Prostate gland (tissue), 2 donors: ENCODE results near the gene ZCCHC13. TPM values are rescaled to one million over a fixed set of nuclear protein-coding genes. Genes with fewer than 3 reads are reported as not detected.

Experiments used
- DNase-seq: peaks from one replicate; pipeline ENCODE4 v3.0.0-alpha.2; 2019; ENCODE audit warnings: low spot score
- H3K27ac ChIP-seq, 2 donors: fragments of 200-600 bp; sonication (generic); 2 replicates each; pipeline ENCODE4 v1.5.1; 2017 to 2019
- H3K27me3 ChIP-seq: fragments of 200-600 bp; sonication (generic); replicated peaks from 2 replicates; pipeline ENCODE4 v1.5.1; 2019; ENCODE audit not compliant: insufficient read depth
- H3K36me3 ChIP-seq, 2 donors: fragments of 200-600 bp; sonication (generic); 1 replicate in 1 of 2; 2 replicates in 1 of 2; pipeline versions ENCODE4 v1.5.1 to v1.8.1; 2017 to 2019
- H3K4me1 ChIP-seq: fragments of 200-600 bp; sonication (generic); replicated peaks from 2 replicates; pipeline ENCODE4 v1.5.1; 2019
- H3K4me3 ChIP-seq, 2 donors: fragments of 200-600 bp; sonication (generic); 2 replicates each; pipeline ENCODE4 v1.5.1; 2017 to 2019
- H3K9me3 ChIP-seq: fragments of 200-600 bp; sonication (generic); 2 replicates; pipeline ENCODE4 v1.5.1; 2017
- CTCF ChIP-seq, 4 experiments: fragments of 200-600 bp in 2 of 4; fragments of 450-650 bp in 2 of 4; sonication (generic) in 2 of 4; IDR thresholded peaks; 1 replicate in 3 of 4; 2 replicates in 1 of 4; pipeline ENCODE4 v1.5.1; 2016 to 2019; ENCODE audit warnings: antibody characterized with exemption in 4 of 4, mild to moderate bottlenecking in 2 of 4, moderate library complexity in 2 of 4
- POLR2A ChIP-seq: fragments of 450-650 bp; IDR thresholded peaks from one replicate; pipeline ENCODE4 v1.6.1; 2016; ENCODE audit warnings: antibody characterized with exemption, mild to moderate bottlenecking
- POLR2AphosphoS5 ChIP-seq: sonication (generic); formaldehyde crosslinking; IDR thresholded peaks from one replicate; pipeline ENCODE4 v1.6.1; 2017; ENCODE audit warnings: antibody characterized with exemption
- WGBS: methylation state at CpG from one replicate; pipeline ENCODE4 v1.1.5; 2018; 5-methylcytosine and 5-hydroxymethylcytosine counted together
- intact Hi-C: fragments of 100-400 bp; cut with DNase I; formaldehyde crosslinking; loops from one replicate; pipeline ENCODE4 v1.14.2; 2022
- total RNA-seq, 2 donors: library from RNA; depleted of rRNA; stranded (reverse); fragments of >200 nt; gene quantifications; one replicate each; pipeline ENCODE4 v1.1.0, GENCODE V29; 2016

ZCCHC13 gene
- total RNA-seq, 2 donors from 2014 or later = 3.7 TPM; not detected in 1

DNA sequence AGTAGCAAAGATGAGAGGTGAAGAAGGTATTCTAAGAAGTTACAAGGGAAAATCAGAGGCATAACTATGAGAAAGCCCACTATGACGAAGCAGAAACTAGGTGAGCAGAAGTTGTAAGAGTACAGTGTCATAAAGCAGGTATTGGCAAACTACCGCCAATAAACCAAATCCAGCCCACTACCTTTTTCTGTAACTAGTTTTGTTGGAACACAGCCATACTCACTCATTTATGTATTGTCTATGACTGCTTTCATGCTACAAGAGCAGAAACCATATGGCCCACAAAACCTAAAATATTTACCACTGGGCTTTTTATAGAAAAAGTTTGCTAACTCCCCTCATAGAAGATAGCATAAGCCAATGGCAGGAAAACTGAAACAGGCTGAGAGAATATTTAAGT lies 31.8 kb upstream of the ZCCHC13 start:
- H3K36me3 ChIP-seq = no peaks in the 10 kb centered on the region
- no peak overlapping the region for H3K27ac ChIP-seq
- H3K27me3 ChIP-seq = no peaks in the 10 kb centered on the region
- no peaks in the 10 kb centered on the region for H3K9me3 ChIP-seq
- DNase-seq = no peak
- H3K4me3 ChIP-seq = no peak overlapping the region
- TF ChIP-seq POLR2AphosphoS5 = no peak
- TF ChIP-seq POLR2A = no peak
- no peaks in the 10 kb centered on the region for H3K4me1 ChIP-seq
- intact Hi-C loops = no loop called here
- WGBS = 79% methylated on average over 2 of the region's 2 CpGs

DNA sequence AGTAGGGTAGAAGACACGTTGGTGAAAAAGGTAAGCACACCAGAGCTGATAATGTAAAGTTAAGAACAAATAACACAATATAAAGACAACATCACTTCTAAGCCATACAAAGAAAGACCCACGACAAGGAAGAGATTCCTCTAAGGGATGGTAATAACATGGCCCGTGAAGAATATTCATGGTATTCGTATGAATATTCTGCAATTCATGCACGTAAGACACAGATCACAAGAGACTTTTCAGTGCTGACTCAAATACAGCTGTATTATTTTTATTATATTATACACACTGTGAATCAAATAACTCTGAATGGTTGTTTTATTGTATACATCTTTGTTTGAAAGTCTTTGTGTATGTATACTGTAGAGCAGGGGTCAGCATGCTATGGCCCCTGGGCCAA lies 29.5 kb upstream of the ZCCHC13 start:
- Histone ChIP-seq H3K27ac (no peak overlapping the region), H3K9me3 (no peaks in the 10 kb centered on the region), H3K4me1 (no peaks in the 10 kb centered on the region), H3K27me3 (no peaks in the 10 kb centered on the region), H3K4me3 (no peak overlapping the region), H3K36me3 (no peaks in the 10 kb centered on the region)
- TF ChIP-seq CTCF (IDR thresholded peaks at IDR 0.05) = no peak
- no peak for TF ChIP-seq POLR2A
- TF ChIP-seq POLR2AphosphoS5 = no peak
- intact Hi-C loops = no loop called here
- DNase-seq = no peak
- 80% methylated on average over 5 of the region's 5 CpGs for WGBS

DNA sequence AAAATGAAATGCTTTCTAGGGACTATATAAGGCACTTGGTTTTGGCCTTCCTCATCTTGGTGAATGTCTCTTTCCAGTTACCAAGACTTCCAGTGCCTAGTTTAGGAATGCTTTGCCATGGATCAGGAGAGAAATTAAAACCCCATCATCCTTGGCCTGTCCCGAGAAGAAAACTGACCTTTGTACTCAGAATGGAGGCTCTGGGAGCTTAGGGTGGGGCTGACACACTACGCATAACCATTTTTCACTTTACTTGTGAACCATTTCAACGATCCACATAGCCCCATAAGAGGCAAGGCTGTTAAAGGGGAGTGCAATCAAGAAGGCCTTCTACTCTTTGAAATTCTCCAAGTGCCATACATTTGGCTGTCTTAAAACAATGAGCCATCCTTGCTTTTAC lies 26.7 kb upstream of the ZCCHC13 start:
- no peak overlapping the region for H3K4me3 ChIP-seq
- no peaks in the 10 kb centered on the region for H3K36me3 ChIP-seq
- no peaks in the 10 kb centered on the region for H3K4me1 ChIP-seq
- no peaks in the 10 kb centered on the region for H3K9me3 ChIP-seq
- no peak for DNase-seq
- WGBS = 75% methylated on average over 3 of the region's 3 CpGs
- no peak for TF ChIP-seq POLR2AphosphoS5
- no peak for TF ChIP-seq POLR2A
- no peak for TF ChIP-seq CTCF (IDR thresholded peaks at IDR 0.05)
- no peak overlapping the region for H3K27ac ChIP-seq
- intact Hi-C loops = no loop called here
- H3K27me3 ChIP-seq = no peaks in the 10 kb centered on the region

DNA sequence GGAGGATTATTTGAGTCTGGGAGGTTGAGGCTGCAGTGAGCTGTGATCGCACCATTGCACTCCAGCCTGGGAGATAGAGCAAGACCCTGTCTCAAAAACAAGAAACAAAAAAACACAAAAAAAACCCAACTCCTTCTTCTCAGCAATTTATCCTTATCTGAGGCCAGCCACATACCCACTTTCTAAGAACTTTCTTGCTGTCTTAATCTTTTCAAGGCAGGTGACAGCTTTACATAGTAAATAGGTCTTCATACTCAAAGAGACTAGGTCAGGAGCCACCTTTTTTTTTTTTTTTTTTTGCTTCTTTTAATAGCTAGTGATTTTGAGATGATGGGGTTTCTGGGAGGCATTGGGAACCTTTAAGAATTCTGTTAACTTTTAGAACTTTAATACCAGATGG lies 26.1 kb upstream of the ZCCHC13 start:
- Histone ChIP-seq H3K36me3 (no peaks in the 10 kb centered on the region), H3K4me3 (no peak overlapping the region), H3K27ac (no peak overlapping the region), H3K4me1 (no peaks in the 10 kb centered on the region), H3K9me3 (no peaks in the 10 kb centered on the region), H3K27me3 (no peaks in the 10 kb centered on the region)
- 94% methylated on average over 1 of the region's 1 CpG for WGBS
- intact Hi-C loops = no loop called here
- no peak for TF ChIP-seq POLR2AphosphoS5
- no peak for TF ChIP-seq CTCF (IDR thresholded peaks at IDR 0.05)
- TF ChIP-seq POLR2A = no peak
- no peak for DNase-seq

DNA sequence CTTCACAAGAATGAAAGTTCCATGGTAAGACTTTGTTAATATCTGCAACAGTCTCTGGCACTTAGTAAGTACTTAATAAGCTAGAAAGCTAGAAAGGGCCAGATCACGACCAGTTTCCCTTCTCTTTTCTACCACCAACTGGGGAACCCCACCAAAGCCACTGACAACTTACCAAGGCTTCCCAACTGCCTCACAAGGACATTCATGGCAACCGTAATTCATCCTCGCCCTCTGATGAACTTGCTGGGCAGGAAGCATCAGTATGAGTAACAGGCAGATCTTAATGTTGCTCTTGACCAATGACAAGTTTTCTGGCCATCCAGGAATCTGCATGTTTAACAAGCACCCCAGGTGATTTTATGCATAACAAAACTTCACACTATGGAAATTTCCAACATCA lies 23.2 kb upstream of the ZCCHC13 start:
- no peak for DNase-seq
- no peaks in the 10 kb centered on the region for H3K4me1 ChIP-seq
- H3K27ac ChIP-seq = no peak overlapping the region
- no peak for TF ChIP-seq POLR2A
- TF ChIP-seq POLR2AphosphoS5 = no peak
- TF ChIP-seq CTCF (IDR thresholded peaks at IDR 0.05) = no peak
- WGBS = 77% methylated on average over 3 of the region's 3 CpGs
- no peaks in the 10 kb centered on the region for H3K9me3 ChIP-seq
- intact Hi-C loops = no loop called here
- no peaks in the 10 kb centered on the region for H3K36me3 ChIP-seq
- H3K27me3 ChIP-seq = no peaks in the 10 kb centered on the region
- no peak overlapping the region for H3K4me3 ChIP-seq
